ENCODE measurements around the gene BCAR3. TPM values are rescaled to one million over a fixed set of nuclear protein-coding genes. Genes with fewer than 3 reads are reported as not detected.

Gene BCAR3
- total and polyA plus RNA-seq, 7 experiments from 2014 or later = 0.22 to 1.7 (median 0.84) TPM

DNA sequence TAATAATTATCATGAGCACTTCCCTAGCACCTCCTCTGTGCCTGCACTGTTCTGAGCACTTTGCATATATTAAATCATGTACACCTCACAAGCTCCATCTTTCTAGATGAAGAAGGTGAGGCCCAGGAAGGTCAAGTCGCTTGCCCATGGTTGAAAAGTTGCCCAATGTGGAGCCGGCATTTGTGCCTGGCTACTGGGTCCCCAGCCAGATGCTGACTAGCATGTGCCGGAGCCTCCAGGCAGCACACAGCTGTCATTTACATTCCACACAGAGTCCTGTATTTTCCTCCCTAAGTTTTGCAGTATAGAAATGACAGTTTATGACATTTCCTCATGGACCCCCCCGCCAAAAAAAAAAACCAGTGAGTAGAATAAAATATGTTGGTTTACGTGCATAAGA, 94.3 kb downstream of the BCAR3 start:
- POLR2A ChIA-PET = no interaction called here
- H3K27ac Mint-ChIP-seq = peak overlapping the region in 1 of 9 donors; percentile 65

DNA sequence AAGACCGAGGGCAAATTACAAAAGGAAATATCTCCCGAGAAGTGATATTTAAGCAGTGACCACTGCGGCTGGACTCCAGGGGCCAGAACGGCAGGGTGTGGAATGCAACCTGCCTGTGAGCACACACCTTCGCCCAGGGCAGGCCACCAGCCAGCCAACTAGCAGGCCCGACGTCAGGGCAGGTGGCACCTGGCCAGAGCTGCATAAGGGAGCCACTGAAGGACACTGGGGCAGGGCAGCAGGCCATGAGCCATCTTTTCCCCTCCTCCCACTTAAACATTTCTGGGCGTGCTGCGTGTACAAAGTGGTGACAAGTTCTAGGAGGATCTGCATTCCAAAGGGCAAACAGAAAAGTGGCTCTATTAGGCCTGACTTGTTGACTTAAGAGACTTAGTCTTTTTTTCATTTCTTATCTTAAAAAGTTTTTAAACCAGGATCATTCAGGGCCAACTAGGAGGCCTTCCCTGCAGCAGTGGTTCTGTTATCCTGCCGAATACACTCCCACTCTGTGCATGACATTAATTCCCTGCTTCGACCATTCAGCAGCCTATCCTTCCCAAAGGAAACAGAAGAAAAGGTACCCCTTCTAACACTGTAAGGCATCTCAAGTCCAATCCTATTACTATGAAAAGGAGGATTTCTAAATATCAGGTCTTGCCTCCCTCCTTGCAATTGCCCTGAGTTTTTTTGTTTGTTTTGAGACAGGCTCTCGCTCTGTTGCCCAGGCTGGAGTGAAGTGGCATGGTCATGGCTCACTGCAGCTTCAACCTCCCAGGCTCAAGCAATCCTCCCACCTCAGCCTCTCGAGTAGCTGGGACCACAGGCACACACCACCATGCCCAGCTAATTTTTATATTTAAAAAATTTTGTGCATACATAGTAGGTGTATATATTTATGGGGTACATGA, 96.3 kb downstream of the BCAR3 start:
- DNase-seq (no peak), ATAC-seq (no peak)
- no peak overlapping the region for H3K4me3 ChIP-seq (ENCODE audit: low read length)
- intact Hi-C loops (cut with micrococcal nuclease) = no loop called here
- H3K9me3 ChIP-seq (ENCODE audit: control insufficient read depth in 2 of 3, low read length in 3 of 3) = no peaks in the 10 kb centered on the region
- H3K27ac ChIP-seq (ENCODE audit: low read depth, low read length) = no peak overlapping the region
- Mint-ChIP-seq H3K4me1 (peaks cover 0 to 6% (median 2%) of the 10 kb centered on the region in 7 donors), H3K27me3 (peaks cover 0 to 8% (median 0%) of the 10 kb centered on the region in 5 donors), H3K4me3 (no peak overlapping the region), H3K36me3 (no peaks in the 10 kb centered on the region), H3K27ac (no peak overlapping the region), H3K9me3 (no peaks in the 10 kb centered on the region)
- H3K4me1 ChIP-seq (ENCODE audit: control insufficient read depth in 2 of 2, insufficient read depth in 2 of 2, low read length in 2 of 2) = no peaks in the 10 kb centered on the region
- ChIA-PET POLR2A (no interaction called here), CTCF (no interaction called here)
- no peaks in the 10 kb centered on the region for H3K36me3 ChIP-seq (ENCODE audit: control insufficient read depth in 2 of 3, insufficient read depth in 3 of 3, low read length in 3 of 3)
- H3K27me3 ChIP-seq (ENCODE audit: control insufficient read depth in 2 of 2, insufficient read depth in 2 of 2, low read length in 2 of 2) = no peaks in the 10 kb centered on the region

More for the DNA sequence above, 94.3 kb downstream of the BCAR3 start:
- Mint-ChIP-seq H3K4me3 (no peak overlapping the region), H3K36me3 (no peaks in the 10 kb centered on the region), H3K27me3 (peaks cover 0 to 13% (median 3%) of the 10 kb centered on the region in 5 donors), H3K9me3 (no peaks in the 10 kb centered on the region), H3K4me1 (peaks cover 5 to 19% (median 12%) of the 10 kb centered on the region in 7 donors)
- no peak overlapping the region for H3K27ac ChIP-seq (ENCODE audit: low read depth, low read length)
- H3K4me1 ChIP-seq (ENCODE audit: control insufficient read depth in 2 of 2, insufficient read depth in 2 of 2, low read length in 2 of 2) = no peaks in the 10 kb centered on the region
- H3K4me3 ChIP-seq (ENCODE audit: low read length) = no peak overlapping the region
- CTCF ChIA-PET = interaction anchor here (0.7 kb wide), 1 partner anchor 363 kb away, joined by 6 read pairs; no protein-coding TSS in a partner anchor
- intact Hi-C loops (cut with micrococcal nuclease) = no loop called here
- H3K27me3 ChIP-seq (ENCODE audit: control insufficient read depth in 2 of 2, insufficient read depth in 2 of 2, low read length in 2 of 2) = no peaks in the 10 kb centered on the region
- no peaks in the 10 kb centered on the region for H3K9me3 ChIP-seq (ENCODE audit: control insufficient read depth in 2 of 3, low read length in 3 of 3)
- no peaks in the 10 kb centered on the region for H3K36me3 ChIP-seq (ENCODE audit: control insufficient read depth in 2 of 3, insufficient read depth in 3 of 3, low read length in 3 of 3)
- DNase-seq (no peak), ATAC-seq (no peak)

DNA sequence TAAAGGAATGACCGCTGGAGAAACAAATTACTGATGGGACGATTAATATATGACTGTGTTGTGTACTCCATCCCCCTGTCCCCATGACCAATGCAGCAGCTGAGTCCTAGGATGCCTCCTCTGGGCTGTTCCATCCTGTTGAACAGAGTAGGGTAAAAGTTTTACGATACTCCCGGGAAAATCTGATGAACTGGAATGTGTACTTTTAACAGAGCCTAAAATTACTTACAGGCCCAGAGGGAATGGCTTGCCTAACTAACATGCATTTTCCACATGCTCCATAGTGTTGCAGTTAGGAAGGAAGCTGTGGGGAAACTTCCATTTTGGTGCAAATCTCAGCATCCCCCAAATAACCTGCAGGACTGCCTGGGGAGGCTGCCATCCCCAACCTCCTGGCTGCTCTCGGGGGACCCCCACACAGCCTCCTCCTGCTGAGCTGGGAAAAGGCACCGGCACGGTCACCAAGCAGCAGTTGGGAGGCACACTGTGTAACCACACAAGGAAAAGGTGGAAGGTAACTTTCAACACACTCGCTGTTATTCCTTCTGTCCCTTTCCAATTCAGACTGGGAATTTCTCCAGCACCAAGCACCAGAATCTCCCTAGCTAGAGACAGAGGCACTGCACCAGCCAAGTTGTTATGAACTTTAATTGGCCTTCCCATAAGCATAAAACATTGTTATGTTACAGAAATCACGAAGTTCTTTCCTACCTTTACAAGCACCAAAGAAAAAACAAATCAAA, 97.2 kb downstream of the BCAR3 start:
- intact Hi-C loops (cut with micrococcal nuclease) = no loop called here
- no peak overlapping the region for H3K4me3 ChIP-seq (ENCODE audit: low read length)
- no peak for DNase-seq
- Mint-ChIP-seq H3K9me3 (no peaks in the 10 kb centered on the region), H3K27me3 (peaks cover 0 to 8% (median 0%) of the 10 kb centered on the region in 5 donors), H3K36me3 (no peaks in the 10 kb centered on the region), H3K4me3 (no peak overlapping the region), H3K27ac (no peak overlapping the region), H3K4me1 (peaks cover 0 to 6% (median 0%) of the 10 kb centered on the region in 7 donors)
- no peak overlapping the region for H3K27ac ChIP-seq (ENCODE audit: low read depth, low read length)
- POLR2A ChIA-PET = no interaction called here
- CTCF ChIA-PET = no interaction called here
- no peaks in the 10 kb centered on the region for H3K9me3 ChIP-seq (ENCODE audit: control insufficient read depth in 2 of 3, low read length in 3 of 3)
- no peaks in the 10 kb centered on the region for H3K27me3 ChIP-seq (ENCODE audit: control insufficient read depth in 2 of 2, insufficient read depth in 2 of 2, low read length in 2 of 2)
- no peaks in the 10 kb centered on the region for H3K4me1 ChIP-seq (ENCODE audit: control insufficient read depth in 2 of 2, insufficient read depth in 2 of 2, low read length in 2 of 2)
- no peak for ATAC-seq
- no peaks in the 10 kb centered on the region for H3K36me3 ChIP-seq (ENCODE audit: control insufficient read depth in 2 of 3, insufficient read depth in 3 of 3, low read length in 3 of 3)

DNA sequence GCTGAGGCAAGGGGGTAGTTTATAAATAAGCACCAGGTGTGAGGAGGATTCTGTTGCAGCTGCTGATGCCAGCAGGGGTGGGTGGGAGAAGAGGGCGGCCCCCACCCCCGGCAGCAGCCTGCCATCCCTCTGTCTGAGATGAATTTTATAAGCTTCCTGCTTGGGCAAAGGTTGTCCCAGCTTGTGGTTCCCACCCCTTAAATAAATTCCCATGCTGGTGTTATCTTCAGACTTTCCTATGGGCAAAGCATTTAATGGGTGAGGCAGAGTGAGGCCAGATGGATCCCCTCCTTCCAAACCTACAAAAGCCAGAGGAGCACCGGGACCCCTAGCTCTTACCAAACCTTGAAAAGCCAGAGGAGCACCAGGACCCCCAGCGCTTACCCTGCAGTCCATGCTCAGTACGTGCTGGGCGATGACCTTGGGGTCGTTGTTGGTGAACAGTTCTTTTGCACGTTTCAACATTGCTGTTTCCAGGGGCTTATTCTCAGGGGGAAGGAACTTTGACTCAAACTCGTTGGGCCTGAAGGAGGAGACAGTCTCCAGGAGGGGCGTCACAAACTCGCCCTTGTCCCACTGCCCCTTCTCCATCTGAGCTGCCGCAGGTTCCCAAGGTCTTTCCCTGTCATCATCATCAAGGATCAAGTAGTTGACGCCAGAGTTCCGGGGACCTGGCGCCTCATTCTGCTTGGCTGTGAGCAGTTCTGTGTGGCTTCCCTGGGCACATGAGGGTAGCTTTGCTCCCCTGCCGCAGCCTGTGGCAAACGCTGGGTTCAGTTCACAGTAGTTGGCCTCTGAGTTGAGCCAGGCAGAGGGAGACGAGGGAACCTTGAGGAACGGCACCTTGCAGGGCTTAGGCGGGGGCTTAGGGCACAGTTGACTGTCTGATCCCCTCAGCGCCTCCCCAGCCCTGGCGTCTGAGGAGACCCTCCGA, 99.5 kb downstream of the BCAR3 start:
- POLR2A ChIA-PET = no interaction called here

DNA sequence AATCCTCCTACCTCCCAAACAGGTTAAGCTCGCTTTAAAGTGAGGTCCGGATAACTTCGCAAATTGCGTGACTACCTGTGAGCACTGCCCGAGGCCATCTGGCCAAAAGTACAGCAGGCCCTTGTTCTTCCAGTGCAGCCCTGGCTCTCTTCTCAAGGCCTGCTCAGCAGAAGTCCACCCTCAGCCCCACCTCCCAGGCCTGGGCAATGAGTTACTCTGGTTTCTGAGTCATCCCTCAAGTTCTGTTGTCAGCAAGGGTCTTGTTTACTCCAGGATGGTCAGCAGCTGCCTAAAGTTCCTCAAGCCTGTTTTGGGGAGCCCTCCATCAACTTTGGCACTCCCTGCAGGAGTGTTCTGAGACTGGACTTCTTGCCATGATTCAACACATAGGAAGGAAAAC, 101.7 kb downstream of the BCAR3 start:
- ChIA-PET CTCF (no interaction called here), POLR2A (no interaction called here)
- Histone ChIP-seq H3K36me3 (ENCODE audit: control insufficient read depth in 2 of 3, insufficient read depth in 3 of 3, low read length in 3 of 3) (no peaks in the 10 kb centered on the region), H3K4me3 (ENCODE audit: low read length) (no peak overlapping the region), H3K27ac (ENCODE audit: low read depth, low read length) (no peak overlapping the region), H3K27me3 (ENCODE audit: control insufficient read depth in 2 of 2, insufficient read depth in 2 of 2, low read length in 2 of 2) (no peaks in the 10 kb centered on the region), H3K9me3 (ENCODE audit: control insufficient read depth in 2 of 3, low read length in 3 of 3) (no peaks in the 10 kb centered on the region), H3K4me1 (ENCODE audit: control insufficient read depth in 2 of 2, insufficient read depth in 2 of 2, low read length in 2 of 2) (no peaks in the 10 kb centered on the region)
- DNase-seq (no peak), ATAC-seq (no peak)
- intact Hi-C loops (cut with micrococcal nuclease) = no loop called here
- Mint-ChIP-seq H3K36me3 (no peaks in the 10 kb centered on the region), H3K4me3 (no peak overlapping the region), H3K4me1 (no peaks in the 10 kb centered on the region), H3K27me3 (no peaks in the 10 kb centered on the region), H3K9me3 (no peaks in the 10 kb centered on the region), H3K27ac (no peak overlapping the region)

More for the DNA sequence above, 99.5 kb downstream of the BCAR3 start:
- no peaks in the 10 kb centered on the region for H3K9me3 Mint-ChIP-seq
- Histone ChIP-seq H3K27ac (ENCODE audit: low read depth, low read length) (no peak overlapping the region), H3K27me3 (ENCODE audit: control insufficient read depth in 2 of 2, insufficient read depth in 2 of 2, low read length in 2 of 2) (no peaks in the 10 kb centered on the region), H3K9me3 (ENCODE audit: control insufficient read depth in 2 of 3, low read length in 3 of 3) (no peaks in the 10 kb centered on the region), H3K36me3 (ENCODE audit: control insufficient read depth in 2 of 3, insufficient read depth in 3 of 3, low read length in 3 of 3) (no peaks in the 10 kb centered on the region), H3K4me1 (ENCODE audit: control insufficient read depth in 2 of 2, insufficient read depth in 2 of 2, low read length in 2 of 2) (no peaks in the 10 kb centered on the region), H3K4me3 (ENCODE audit: low read length) (no peak overlapping the region)
- no peaks in the 10 kb centered on the region for H3K4me1 Mint-ChIP-seq
- no peaks in the 10 kb centered on the region for H3K36me3 Mint-ChIP-seq
- DNase-seq (no peak), ATAC-seq (no peak)
- H3K4me3 Mint-ChIP-seq = no peak overlapping the region
- no peak overlapping the region for H3K27ac Mint-ChIP-seq
- H3K27me3 Mint-ChIP-seq = no peaks in the 10 kb centered on the region
- CTCF ChIA-PET = interaction anchor here (1.0 kb wide), 1 partner anchor 278 kb away, joined by 3 read pairs; no protein-coding TSS in a partner anchor
- intact Hi-C loops (cut with micrococcal nuclease) = no loop called here

DNA sequence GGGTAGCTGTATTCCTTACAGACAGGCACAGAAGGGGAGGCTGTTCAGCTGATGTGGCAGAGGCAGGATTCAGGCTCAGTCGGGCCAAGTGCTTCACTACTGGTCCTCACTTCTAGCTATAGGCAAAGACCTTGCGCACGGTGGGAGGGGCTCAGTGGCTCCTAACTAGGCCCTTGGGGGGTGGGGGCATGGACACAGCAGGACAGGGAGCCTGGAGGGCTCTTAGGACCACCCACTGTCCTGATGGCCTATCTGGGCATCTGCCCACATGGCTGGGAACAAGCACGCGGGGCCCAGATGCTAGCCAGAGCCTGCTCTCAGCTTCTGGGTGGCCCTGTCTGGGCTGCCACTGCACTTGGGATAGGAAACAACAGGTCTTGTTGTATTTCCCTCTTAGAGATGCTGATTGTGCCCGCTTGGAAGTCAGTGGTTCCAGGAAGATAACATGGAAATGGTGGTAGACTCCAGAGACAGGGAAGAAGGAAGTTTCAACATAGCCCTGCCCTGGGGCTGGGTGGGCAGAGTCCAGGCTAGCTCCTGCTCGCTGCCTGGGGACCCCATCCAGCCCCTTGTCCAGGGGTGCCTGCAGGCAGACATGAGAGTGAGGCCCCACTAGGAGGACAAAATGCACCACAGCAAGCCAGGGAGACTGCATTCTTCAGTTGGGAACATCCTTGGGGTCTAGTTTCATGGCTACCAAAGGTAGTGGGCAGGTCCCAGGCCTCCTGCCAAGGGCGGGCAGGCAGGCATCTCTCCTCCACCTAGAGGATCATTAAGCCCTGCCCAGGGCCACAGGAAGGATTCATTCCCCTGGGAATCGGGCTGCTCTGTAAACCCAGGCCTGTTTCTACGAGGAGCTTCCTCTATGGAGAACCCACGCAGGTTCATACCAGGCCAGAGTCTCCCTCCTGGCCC, 102.5 kb downstream of the BCAR3 start:
- no peak overlapping the region for H3K4me3 ChIP-seq (ENCODE audit: low read length)
- H3K36me3 ChIP-seq (ENCODE audit: control insufficient read depth in 2 of 3, insufficient read depth in 3 of 3, low read length in 3 of 3) = no peaks in the 10 kb centered on the region
- Mint-ChIP-seq H3K27me3 (no peaks in the 10 kb centered on the region), H3K27ac (no peak overlapping the region), H3K36me3 (no peaks in the 10 kb centered on the region), H3K4me1 (no peaks in the 10 kb centered on the region), H3K4me3 (no peak overlapping the region), H3K9me3 (no peaks in the 10 kb centered on the region)
- POLR2A ChIA-PET = no interaction called here
- no peaks in the 10 kb centered on the region for H3K27me3 ChIP-seq (ENCODE audit: control insufficient read depth in 2 of 2, insufficient read depth in 2 of 2, low read length in 2 of 2)
- DNase-seq = no peak
- H3K4me1 ChIP-seq (ENCODE audit: control insufficient read depth in 2 of 2, insufficient read depth in 2 of 2, low read length in 2 of 2) = no peaks in the 10 kb centered on the region
- intact Hi-C loops (cut with micrococcal nuclease) = no loop called here
- no peaks in the 10 kb centered on the region for H3K9me3 ChIP-seq (ENCODE audit: control insufficient read depth in 2 of 3, low read length in 3 of 3)
- no peak for ATAC-seq
- CTCF ChIA-PET = no interaction called here
- no peak overlapping the region for H3K27ac ChIP-seq (ENCODE audit: low read depth, low read length)

All from naive thymus-derived CD4-positive, alpha-beta T cell (primary cell).